ENCODE results near the gene LIX1L. TPM values are rescaled to one million over a fixed set of nuclear protein-coding genes. Genes with fewer than 3 reads are reported as not detected.

Gene LIX1L
- 25.0 TPM for total RNA-seq

GRCh38 chr1:145957443-145958319 is at the start of gene LIX1L:
Gene LIX1L (minus strand): TSS chr1:145958017. CDS start chr1:145957927, 90 bp downstream.
- H3K9me3 ChIP-seq, result no peaks in the 10 kb centered on the region
- DNase-seq (ENCODE audit: extremely low spot score in 2 of 2), result peak in 1 of 2 donors; percentile 97
- no peaks in the 10 kb centered on the region for H3K27me3 ChIP-seq
- TF ChIP-seq CTCF (IDR thresholded peaks at IDR 0.05) (no peak), POLR2AphosphoS5 (IDR thresholded peaks at IDR 0.05; ENCODE audit: insufficient read depth in 1 of 2, low read depth in 1 of 2) (peak; percentile 92 to 98), POLR2A (IDR thresholded peaks at IDR 0.05) (peak in 1 of 2 donors; percentile 87)
- peaks cover 71% of the 10 kb centered on the region for H3K4me1 ChIP-seq
- peak within 1 kb of the TSS; percentile 66 to 98 for H3K4me3 ChIP-seq
- intact Hi-C loops (cut with DNase I), result no loop called here
- peak within 1 kb of the TSS; percentile 95 for H3K27ac ChIP-seq
- no peaks in the 10 kb centered on the region for H3K36me3 ChIP-seq

- H3K9me3 ChIP-seq, result no peaks in the 10 kb centered on the region
- intact Hi-C loops (cut with DNase I), result no loop called here
- no peak overlapping the region for H3K4me3 ChIP-seq
- peaks cover 65% of the 10 kb centered on the region for H3K4me1 ChIP-seq
- DNase-seq (ENCODE audit: extremely low spot score in 2 of 2), result no peak
- H3K27me3 ChIP-seq, result no peaks in the 10 kb centered on the region
- H3K36me3 ChIP-seq, result no peaks in the 10 kb centered on the region
- peak overlapping the region; percentile 96 for H3K27ac ChIP-seq
- no peak for TF ChIP-seq CTCF (IDR thresholded peaks at IDR 0.05)
- TF ChIP-seq POLR2AphosphoS5 (IDR thresholded peaks at IDR 0.05; ENCODE audit: insufficient read depth in 1 of 2, low read depth in 1 of 2), result no peak
- TF ChIP-seq POLR2A (IDR thresholded peaks at IDR 0.05), result no peak
These were observed 43.9 kb upstream of the LIX1L start for GRCh38 chr1:146001709-146002108.

- Histone ChIP-seq H3K9me3 (no peaks in the 10 kb centered on the region), H3K4me1 (peaks cover 48% of the 10 kb centered on the region), H3K4me3 (peak overlapping the region; percentile 83 to 89), H3K27ac (peak overlapping the region; percentile 96), H3K27me3 (no peaks in the 10 kb centered on the region), H3K36me3 (peaks cover 3 to 14% of the 10 kb centered on the region in 2 donors)
- intact Hi-C loops (cut with DNase I), result loop anchor here (5.0 kb wide), 1 partner anchor 38 kb away; no protein-coding TSS in a partner anchor
- TF ChIP-seq CTCF (IDR thresholded peaks at IDR 0.05) (no peak), POLR2A (IDR thresholded peaks at IDR 0.05) (peak in 1 of 2 donors; percentile 35), POLR2AphosphoS5 (IDR thresholded peaks at IDR 0.05; ENCODE audit: insufficient read depth in 1 of 2, low read depth in 1 of 2) (peak in 1 of 2 donors; percentile 84)
- no peak for DNase-seq (ENCODE audit: extremely low spot score in 2 of 2)
These were observed 41.7 kb upstream of the LIX1L start for GRCh38 chr1:145999321-146000024.

GRCh38 chr1:145997718-145998023 is 39.9 kb upstream of the LIX1L start:
- Histone ChIP-seq H3K4me1 (peaks cover 60% of the 10 kb centered on the region), H3K9me3 (no peaks in the 10 kb centered on the region), H3K27me3 (no peaks in the 10 kb centered on the region), H3K4me3 (peak overlapping the region; percentile 83 to 89), H3K36me3 (peaks cover 19 to 32% of the 10 kb centered on the region in 2 donors), H3K27ac (peak overlapping the region; percentile 96)
- intact Hi-C loops (cut with DNase I), result loop anchor here (2.0 to 5.0 kb wide), 2 partner anchors 19 to 40 kb away; no protein-coding TSS in a partner anchor
- DNase-seq (ENCODE audit: extremely low spot score in 2 of 2), result no peak
- TF ChIP-seq POLR2A (IDR thresholded peaks at IDR 0.05), result no peak
- no peak for TF ChIP-seq CTCF (IDR thresholded peaks at IDR 0.05)
- no peak for TF ChIP-seq POLR2AphosphoS5 (IDR thresholded peaks at IDR 0.05; ENCODE audit: insufficient read depth in 1 of 2, low read depth in 1 of 2)

Data from vagina (tissue), 2 donors.